H1 (cell line): ENCODE results near the gene TTLL1. TPM values are rescaled to one million over a fixed set of nuclear protein-coding genes. Genes with fewer than 3 reads are reported as not detected.

Experiments
- CBX5 ChIP-seq: fragments of 300-800, 300-1000 bp; sonication (generic); IDR thresholded peaks from 2 replicates; pipeline ENCODE4 v1.7.1; 2016; ENCODE audit warnings: antibody characterized with exemption, low read length, low read depth
- CREB1 ChIP-seq: IDR thresholded peaks from 2 replicates; pipeline ENCODE4 v1.6.1; 2012; ENCODE audit warnings: inconsistent platforms
- NRF1 ChIP-seq: IDR thresholded peaks from 2 replicates; pipeline ENCODE4 v1.6.1; 2011; ENCODE audit warnings: mild to moderate bottlenecking, low read depth, low read length, improper control_type of control experiment
- RFX5 ChIP-seq: IDR thresholded peaks from 2 replicates; pipeline ENCODE4 v1.6.1; 2011; ENCODE audit warnings: low read depth, low read length, improper control_type of control experiment, borderline replicate concordance
- RNF2 ChIP-seq: fragments of 200-900, 300-1000 bp; sonication (generic); IDR thresholded peaks from 2 replicates; pipeline ENCODE4 v1.7.1; 2016; ENCODE audit warnings: borderline replicate concordance, low read depth, mild to moderate bottlenecking, antibody characterized with exemption, low read length; ENCODE audit not compliant: poor library complexity, severe bottlenecking; ENCODE audit errors: missing control alignments
- SP1 ChIP-seq: IDR thresholded peaks from 2 replicates; pipeline ENCODE4 v1.6.1; 2011; ENCODE audit warnings: low read depth, low read length
- TAF7 ChIP-seq: optimal IDR thresholded peaks from 2 replicates; pipeline ENCODE3; 2011; ENCODE audit warnings: low read depth, mild to moderate bottlenecking, inconsistent platforms, low read length, moderate library complexity, borderline replicate concordance
- YY1 ChIP-seq: IDR thresholded peaks from 2 replicates; pipeline ENCODE4 v1.6.1; 2011; ENCODE audit warnings: low read depth, mild to moderate bottlenecking, low read length
- polyA plus RNA-seq, 7 experiments: library from polyadenylated mRNA; depleted of rRNA in 3 of 7; stranded (reverse) in 5 of 7; unstranded in 2 of 7; fragments of >200 nt in 5 of 7; fragments of 200-250 nt in 2 of 7; gene quantifications; 1 replicate in 5 of 7; 2 replicates in 1 of 7; 4 replicates in 1 of 7; pipeline versions ENCODE4 v1.2.1 to v1.2.3, GENCODE V29; 2011 to 2013; ENCODE audit warnings: missing spikeins in 2 of 7, mixed read lengths in 2 of 7
- total RNA-seq: library from RNA; stranded (reverse); fragmentation: NEBNext Ultra II Directional; extraction: Animal tissue kit (Norgen Biotek cat#: 25700); gene quantifications from 2 replicates; pipeline ENCODE4 v1.2.1, GENCODE V29; 2021
- TF ChIP-seq, protein P1 (sequence below): fragments of 300-600 bp; sonication (generic); IDR thresholded peaks from 2 replicates; pipeline ENCODE4 v1.7.1; 2012; ENCODE audit warnings: low read length, moderate library complexity, mild to moderate bottlenecking, inconsistent platforms; ENCODE audit not compliant: insufficient replicate concordance

The TTLL1 gene
- total and polyA plus RNA-seq, 2 of the 8 experiments (the other 6 are each of a cell fraction or from before 2014, with no cell fraction given): 5.0 to 13.8 TPM

DNA sequence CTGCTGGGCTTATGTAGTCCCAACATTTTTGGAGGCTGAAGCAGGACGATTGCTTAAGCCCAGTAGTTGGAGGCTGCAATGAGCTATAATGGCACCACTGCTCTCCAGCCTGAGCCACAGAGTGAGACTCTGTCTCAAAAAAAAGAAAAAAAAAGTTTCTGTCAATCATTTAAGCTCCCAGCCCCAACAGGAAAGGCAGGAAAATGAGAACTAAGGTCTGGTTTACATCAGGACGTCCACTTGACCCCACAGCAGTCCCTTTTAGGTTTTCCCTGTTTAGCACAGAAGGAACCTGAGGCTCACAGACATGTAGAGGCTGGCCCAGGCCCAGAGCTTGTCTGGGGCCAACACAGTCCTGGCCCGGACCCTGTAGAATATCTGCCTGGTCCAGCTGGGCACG is 9.2 kb upstream of the TTLL1 start (continued):
- TF ChIP-seq, protein P1, sequence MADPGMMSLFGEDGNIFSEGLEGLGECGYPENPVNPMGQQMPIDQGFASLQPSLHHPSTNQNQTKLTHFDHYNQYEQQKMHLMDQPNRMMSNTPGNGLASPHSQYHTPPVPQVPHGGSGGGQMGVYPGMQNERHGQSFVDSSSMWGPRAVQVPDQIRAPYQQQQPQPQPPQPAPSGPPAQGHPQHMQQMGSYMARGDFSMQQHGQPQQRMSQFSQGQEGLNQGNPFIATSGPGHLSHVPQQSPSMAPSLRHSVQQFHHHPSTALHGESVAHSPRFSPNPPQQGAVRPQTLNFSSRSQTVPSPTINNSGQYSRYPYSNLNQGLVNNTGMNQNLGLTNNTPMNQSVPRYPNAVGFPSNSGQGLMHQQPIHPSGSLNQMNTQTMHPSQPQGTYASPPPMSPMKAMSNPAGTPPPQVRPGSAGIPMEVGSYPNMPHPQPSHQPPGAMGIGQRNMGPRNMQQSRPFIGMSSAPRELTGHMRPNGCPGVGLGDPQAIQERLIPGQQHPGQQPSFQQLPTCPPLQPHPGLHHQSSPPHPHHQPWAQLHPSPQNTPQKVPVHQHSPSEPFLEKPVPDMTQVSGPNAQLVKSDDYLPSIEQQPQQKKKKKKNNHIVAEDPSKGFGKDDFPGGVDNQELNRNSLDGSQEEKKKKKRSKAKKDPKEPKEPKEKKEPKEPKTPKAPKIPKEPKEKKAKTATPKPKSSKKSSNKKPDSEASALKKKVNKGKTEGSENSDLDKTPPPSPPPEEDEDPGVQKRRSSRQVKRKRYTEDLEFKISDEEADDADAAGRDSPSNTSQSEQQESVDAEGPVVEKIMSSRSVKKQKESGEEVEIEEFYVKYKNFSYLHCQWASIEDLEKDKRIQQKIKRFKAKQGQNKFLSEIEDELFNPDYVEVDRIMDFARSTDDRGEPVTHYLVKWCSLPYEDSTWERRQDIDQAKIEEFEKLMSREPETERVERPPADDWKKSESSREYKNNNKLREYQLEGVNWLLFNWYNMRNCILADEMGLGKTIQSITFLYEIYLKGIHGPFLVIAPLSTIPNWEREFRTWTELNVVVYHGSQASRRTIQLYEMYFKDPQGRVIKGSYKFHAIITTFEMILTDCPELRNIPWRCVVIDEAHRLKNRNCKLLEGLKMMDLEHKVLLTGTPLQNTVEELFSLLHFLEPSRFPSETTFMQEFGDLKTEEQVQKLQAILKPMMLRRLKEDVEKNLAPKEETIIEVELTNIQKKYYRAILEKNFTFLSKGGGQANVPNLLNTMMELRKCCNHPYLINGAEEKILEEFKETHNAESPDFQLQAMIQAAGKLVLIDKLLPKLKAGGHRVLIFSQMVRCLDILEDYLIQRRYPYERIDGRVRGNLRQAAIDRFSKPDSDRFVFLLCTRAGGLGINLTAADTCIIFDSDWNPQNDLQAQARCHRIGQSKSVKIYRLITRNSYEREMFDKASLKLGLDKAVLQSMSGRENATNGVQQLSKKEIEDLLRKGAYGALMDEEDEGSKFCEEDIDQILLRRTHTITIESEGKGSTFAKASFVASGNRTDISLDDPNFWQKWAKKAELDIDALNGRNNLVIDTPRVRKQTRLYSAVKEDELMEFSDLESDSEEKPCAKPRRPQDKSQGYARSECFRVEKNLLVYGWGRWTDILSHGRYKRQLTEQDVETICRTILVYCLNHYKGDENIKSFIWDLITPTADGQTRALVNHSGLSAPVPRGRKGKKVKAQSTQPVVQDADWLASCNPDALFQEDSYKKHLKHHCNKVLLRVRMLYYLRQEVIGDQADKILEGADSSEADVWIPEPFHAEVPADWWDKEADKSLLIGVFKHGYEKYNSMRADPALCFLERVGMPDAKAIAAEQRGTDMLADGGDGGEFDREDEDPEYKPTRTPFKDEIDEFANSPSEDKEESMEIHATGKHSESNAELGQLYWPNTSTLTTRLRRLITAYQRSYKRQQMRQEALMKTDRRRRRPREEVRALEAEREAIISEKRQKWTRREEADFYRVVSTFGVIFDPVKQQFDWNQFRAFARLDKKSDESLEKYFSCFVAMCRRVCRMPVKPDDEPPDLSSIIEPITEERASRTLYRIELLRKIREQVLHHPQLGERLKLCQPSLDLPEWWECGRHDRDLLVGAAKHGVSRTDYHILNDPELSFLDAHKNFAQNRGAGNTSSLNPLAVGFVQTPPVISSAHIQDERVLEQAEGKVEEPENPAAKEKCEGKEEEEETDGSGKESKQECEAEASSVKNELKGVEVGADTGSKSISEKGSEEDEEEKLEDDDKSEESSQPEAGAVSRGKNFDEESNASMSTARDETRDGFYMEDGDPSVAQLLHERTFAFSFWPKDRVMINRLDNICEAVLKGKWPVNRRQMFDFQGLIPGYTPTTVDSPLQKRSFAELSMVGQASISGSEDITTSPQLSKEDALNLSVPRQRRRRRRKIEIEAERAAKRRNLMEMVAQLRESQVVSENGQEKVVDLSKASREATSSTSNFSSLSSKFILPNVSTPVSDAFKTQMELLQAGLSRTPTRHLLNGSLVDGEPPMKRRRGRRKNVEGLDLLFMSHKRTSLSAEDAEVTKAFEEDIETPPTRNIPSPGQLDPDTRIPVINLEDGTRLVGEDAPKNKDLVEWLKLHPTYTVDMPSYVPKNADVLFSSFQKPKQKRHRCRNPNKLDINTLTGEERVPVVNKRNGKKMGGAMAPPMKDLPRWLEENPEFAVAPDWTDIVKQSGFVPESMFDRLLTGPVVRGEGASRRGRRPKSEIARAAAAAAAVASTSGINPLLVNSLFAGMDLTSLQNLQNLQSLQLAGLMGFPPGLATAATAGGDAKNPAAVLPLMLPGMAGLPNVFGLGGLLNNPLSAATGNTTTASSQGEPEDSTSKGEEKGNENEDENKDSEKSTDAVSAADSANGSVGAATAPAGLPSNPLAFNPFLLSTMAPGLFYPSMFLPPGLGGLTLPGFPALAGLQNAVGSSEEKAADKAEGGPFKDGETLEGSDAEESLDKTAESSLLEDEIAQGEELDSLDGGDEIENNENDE: no peak
- TF ChIP-seq RNF2 (no peak), CBX5 (no peak), NRF1 (no peak), TAF7 (no peak), SP1 (no peak), YY1 (no peak), CREB1 (no peak), RFX5 (no peak)
